Mesenchymal stem cell (in vitro differentiated cells and primary cell): ENCODE results near the gene LRRFIP2.

Experiments
- DNase-seq: peaks from one replicate; pipeline ENCODE4 v3.0.0-alpha.2; 2013
- H2AFZ ChIP-seq: one replicate; pipeline ENCODE4 v1.6.1; 2013; ENCODE audit warnings: low read depth, mild to moderate bottlenecking, control low read depth, inconsistent platforms, low read length, moderate library complexity
- H2AK5ac ChIP-seq: 2 replicates; pipeline ENCODE4 v1.6.1; 2013; ENCODE audit warnings: low read length, moderate library complexity, mild to moderate bottlenecking, inconsistent platforms; ENCODE audit not compliant: severe bottlenecking
- H2BK120ac ChIP-seq: one replicate; pipeline ENCODE4 v1.6.1; 2013; ENCODE audit warnings: low read depth, mild to moderate bottlenecking, inconsistent platforms, low read length, moderate library complexity
- H2BK12ac ChIP-seq, 2 experiments: one replicate each; pipeline ENCODE4 v1.6.1; 2013; ENCODE audit warnings: inconsistent platforms in 2 of 2, low read length in 2 of 2, mild to moderate bottlenecking in 2 of 2, moderate library complexity in 2 of 2, control low read depth in 1 of 2
- H2BK15ac ChIP-seq: one replicate; pipeline ENCODE4 v1.6.1; 2013; ENCODE audit warnings: mild to moderate bottlenecking, low read depth, inconsistent platforms; ENCODE audit not compliant: poor library complexity, severe bottlenecking
- H2BK5ac ChIP-seq: 2 replicates; pipeline ENCODE4 v1.6.1; 2013; ENCODE audit warnings: low read depth, mild to moderate bottlenecking, low read length, control low read depth, inconsistent platforms; ENCODE audit not compliant: poor library complexity, severe bottlenecking
- H3K14ac ChIP-seq, 2 experiments: one replicate each; pipeline ENCODE4 v1.6.1; 2013; ENCODE audit warnings: inconsistent platforms in 2 of 2, low read length in 2 of 2, control low read depth in 1 of 2, mild to moderate bottlenecking in 1 of 2, moderate library complexity in 1 of 2
- H3K18ac ChIP-seq, 2 experiments: one replicate each; pipeline ENCODE4 v1.6.1; 2013; ENCODE audit warnings: inconsistent platforms in 2 of 2, low read length in 2 of 2, control low read depth in 1 of 2, low read depth in 1 of 2, mild to moderate bottlenecking in 1 of 2
- H3K23ac ChIP-seq, 2 experiments: one replicate each; pipeline ENCODE4 v1.6.1; 2013; ENCODE audit warnings: inconsistent platforms in 2 of 2, low read length in 2 of 2, mild to moderate bottlenecking in 2 of 2, moderate library complexity in 2 of 2, control low read depth in 1 of 2
- H3K27ac ChIP-seq: 2 replicates; pipeline ENCODE4 v1.5.1; 2013; ENCODE audit warnings: mild to moderate bottlenecking, moderate library complexity, low read length, control low read depth, inconsistent platforms; ENCODE audit not compliant: poor library complexity, severe bottlenecking
- H3K27me3 ChIP-seq, 2 experiments: 2 replicates each; pipeline versions ENCODE4 v1.6.1 to v1.7.0; 2013; ENCODE audit warnings: low read length in 2 of 2, mild to moderate bottlenecking in 2 of 2, moderate library complexity in 2 of 2, control low read depth in 1 of 2, inconsistent platforms in 1 of 2; ENCODE audit not compliant: control insufficient read depth in 1 of 2, insufficient read depth in 1 of 2
- H3K36me3 ChIP-seq, 2 experiments: 2 replicates each; pipeline versions ENCODE4 v1.6.1 to v1.7.0; 2013; ENCODE audit warnings: low read length in 2 of 2, control low read depth in 1 of 2, inconsistent platforms in 1 of 2, low read depth in 1 of 2, mild to moderate bottlenecking in 1 of 2; ENCODE audit not compliant: insufficient read depth in 2 of 2, control insufficient read depth in 1 of 2
- H3K4ac ChIP-seq, 2 experiments: one replicate each; pipeline ENCODE4 v1.6.1; 2013; ENCODE audit warnings: inconsistent platforms in 2 of 2, low read length in 2 of 2, mild to moderate bottlenecking in 2 of 2, moderate library complexity in 2 of 2, control low read depth in 1 of 2, low read depth in 1 of 2
- H3K4me1 ChIP-seq: 2 replicates; pipeline ENCODE4 v1.6.1; 2013; ENCODE audit warnings: low read depth, low read length, control low read depth; ENCODE audit not compliant: control insufficient read depth, insufficient read depth
- H3K4me2 ChIP-seq: 2 replicates; pipeline ENCODE4 v1.6.1; 2013; ENCODE audit warnings: low read length, mild to moderate bottlenecking, inconsistent platforms; ENCODE audit not compliant: poor library complexity, severe bottlenecking
- H3K4me3 ChIP-seq, 2 experiments: 2 replicates each; pipeline versions ENCODE4 v1.5.1 to v1.7.0; 2013; ENCODE audit warnings: low read length in 2 of 2, mild to moderate bottlenecking in 2 of 2, control low read depth in 1 of 2, low read depth in 1 of 2; ENCODE audit not compliant: insufficient read depth in 1 of 2
- H3K79me1 ChIP-seq: replicated peaks from 2 replicates; pipeline ENCODE4 v1.6.1; 2013; ENCODE audit warnings: mild to moderate bottlenecking, control low read depth, low read length, inconsistent platforms; ENCODE audit not compliant: poor library complexity, severe bottlenecking
- H3K9ac ChIP-seq: 2 replicates; pipeline ENCODE4 v1.7.0; 2013; ENCODE audit warnings: mild to moderate bottlenecking, low read length, moderate library complexity
- H3K9me3 ChIP-seq: 2 replicates; pipeline ENCODE4 v1.7.0; 2013; ENCODE audit warnings: mild to moderate bottlenecking, low read length; ENCODE audit not compliant: control insufficient read depth
- H4K8ac ChIP-seq: one replicate; pipeline ENCODE4 v1.6.1; 2013; ENCODE audit warnings: inconsistent platforms, mild to moderate bottlenecking, low read length, moderate library complexity
- H4K91ac ChIP-seq: one replicate; pipeline ENCODE4 v1.6.1; 2013; ENCODE audit warnings: mild to moderate bottlenecking, low read length, inconsistent platforms
- WGBS: methylation state at CpG from one replicate; pipeline ENCODE4 v1.1.7; 2013; ENCODE audit warnings: mixed read lengths; 5-methylcytosine and 5-hydroxymethylcytosine counted together

Gene LRRFIP2

GRCh38 chr3:37093481-37093880 lies 80.9 kb downstream of the LRRFIP2 start:
- Histone ChIP-seq H3K9me3 (no peaks in the 10 kb centered on the region), H3K9ac (no peak overlapping the region), H3K18ac (no peak overlapping the region), H3K79me1 (peaks cover 16% of the 10 kb centered on the region), H3K36me3 (peaks cover 0 to 59% of the 10 kb centered on the region in 2 experiments), H3K4me1 (peaks cover 7% of the 10 kb centered on the region), H3K4me2 (no peak overlapping the region), H2AK5ac (no peak overlapping the region), H3K14ac (no peak overlapping the region), H2BK120ac (no peak overlapping the region), H2AFZ (no peak overlapping the region), H2BK12ac (no peak overlapping the region), H3K23ac (no peak overlapping the region), H3K4me3 (no peak overlapping the region), H3K27ac (peak overlapping the region; percentile 48), H3K27me3 (no peaks in the 10 kb centered on the region), H3K4ac (no peak overlapping the region), H2BK15ac (no peak overlapping the region), H4K91ac (no peak overlapping the region), H4K8ac (no peak overlapping the region), H2BK5ac (no peak overlapping the region)
- 92% methylated on average over 2 of the region's 2 CpGs for WGBS
- no peak for DNase-seq

- Histone ChIP-seq H3K4me2 (no peak overlapping the region), H3K9ac (no peak overlapping the region), H3K4ac (no peak overlapping the region), H2BK5ac (no peak overlapping the region), H3K79me1 (peaks cover 23% of the 10 kb centered on the region), H3K14ac (no peak overlapping the region), H3K4me1 (peaks cover 4% of the 10 kb centered on the region), H3K18ac (no peak overlapping the region), H4K91ac (no peak overlapping the region), H2BK12ac (no peak overlapping the region), H3K27ac (no peak overlapping the region), H4K8ac (no peak overlapping the region), H3K27me3 (no peaks in the 10 kb centered on the region), H3K23ac (no peak overlapping the region), H2AFZ (no peak overlapping the region), H2AK5ac (no peak overlapping the region), H3K9me3 (no peaks in the 10 kb centered on the region), H3K4me3 (no peak overlapping the region), H3K36me3 (peaks cover 3 to 68% of the 10 kb centered on the region in 2 experiments), H2BK15ac (no peak overlapping the region), H2BK120ac (no peak overlapping the region)
- DNase-seq = no peak
- WGBS = 95% methylated on average over 3 of the region's 3 CpGs
Measured at GRCh38 chr3:37092484-37092883, 81.9 kb downstream of the LRRFIP2 start.

GRCh38 chr3:37087870-37088269 lies 86.5 kb downstream of the LRRFIP2 start:
- Histone ChIP-seq H2BK5ac (no peak overlapping the region), H3K4me3 (no peak overlapping the region), H3K27ac (no peak overlapping the region), H3K27me3 (no peaks in the 10 kb centered on the region), H3K4me2 (no peak overlapping the region), H3K9ac (no peak overlapping the region), H2BK15ac (no peak overlapping the region), H2AFZ (no peak overlapping the region), H2BK120ac (no peak overlapping the region), H3K14ac (no peak overlapping the region), H2AK5ac (no peak overlapping the region), H2BK12ac (no peak overlapping the region), H3K36me3 (peaks cover 6 to 74% of the 10 kb centered on the region in 2 experiments), H3K18ac (no peak overlapping the region), H3K23ac (no peak overlapping the region), H3K9me3 (no peaks in the 10 kb centered on the region), H4K8ac (no peak overlapping the region), H4K91ac (no peak overlapping the region), H3K79me1 (peaks cover 20% of the 10 kb centered on the region), H3K4me1 (peaks cover 2% of the 10 kb centered on the region), H3K4ac (no peak overlapping the region)
- 92% methylated on average over 2 of the region's 2 CpGs for WGBS
- no peak for DNase-seq

- Histone ChIP-seq H3K4me1 (peaks cover 2% of the 10 kb centered on the region), H3K23ac (no peak overlapping the region), H2BK15ac (no peak overlapping the region), H4K8ac (no peak overlapping the region), H4K91ac (no peak overlapping the region), H3K9me3 (no peaks in the 10 kb centered on the region), H3K18ac (no peak overlapping the region), H2BK120ac (no peak overlapping the region), H3K4me3 (no peak overlapping the region), H3K79me1 (peaks cover 17% of the 10 kb centered on the region), H2AK5ac (no peak overlapping the region), H3K36me3 (peaks cover 6 to 75% of the 10 kb centered on the region in 2 experiments), H3K4ac (no peak overlapping the region), H2BK12ac (no peak overlapping the region), H3K9ac (no peak overlapping the region), H2BK5ac (no peak overlapping the region), H3K27ac (no peak overlapping the region), H3K27me3 (no peaks in the 10 kb centered on the region), H3K4me2 (no peak overlapping the region), H2AFZ (no peak overlapping the region), H3K14ac (no peak overlapping the region)
- no peak for DNase-seq
- over 99% methylated on average over 5 of the region's 6 CpGs for WGBS
Measured at GRCh38 chr3:37086918-37087317, 87.5 kb downstream of the LRRFIP2 start.
